GM23338 (cell line): Measurements from ENCODE around the gene DEFB114. TPM values are rescaled to one million over a fixed set of nuclear protein-coding genes. Genes with fewer than 3 reads are reported as not detected.
A peak's percentile ranks its signal among the peaks of the same experiment; 100 is the strongest.

Experiments
- ATAC-seq: fragments of 200-7000 bp; cut with Tn5 transposase; 3 replicates; pipeline ENCODE4 v1.9.1; 2020
- DNase-seq: peaks from one replicate; pipeline ENCODE4 v3.0.0-alpha.2; 2015; ENCODE audit warnings: low spot score
- H2AFZ ChIP-seq: fragments of 200-600 bp; sonication (generic); 2 replicates; pipeline ENCODE4 v1.8.0; 2016; ENCODE audit warnings: antibody characterized with exemption, mild to moderate bottlenecking, moderate library complexity
- H3F3A ChIP-seq: fragments of 200-600 bp; sonication (generic); replicated peaks from 2 replicates; pipeline ENCODE4 v1.8.0; 2017; ENCODE audit warnings: antibody characterized with exemption, mixed run types, low read depth
- H3K27ac ChIP-seq: fragments of 200-600 bp; sonication (generic); 2 replicates; pipeline ENCODE4 v1.6.1; 2016; ENCODE audit warnings: low read depth
- H3K27me3 ChIP-seq: fragments of 200-600 bp; sonication (generic); 2 replicates; pipeline ENCODE4 v1.8.0; 2016; ENCODE audit warnings: mild to moderate bottlenecking, mixed run types, moderate library complexity; ENCODE audit not compliant: insufficient read depth
- H3K36me3 ChIP-seq: fragments of 200-600 bp; sonication (generic); 2 replicates; pipeline ENCODE4 v1.8.0; 2016; ENCODE audit warnings: mild to moderate bottlenecking; ENCODE audit not compliant: insufficient read depth
- H3K4me1 ChIP-seq: fragments of 200-600 bp; sonication (generic); 2 replicates; pipeline ENCODE4 v1.8.0; 2016; ENCODE audit warnings: mild to moderate bottlenecking, moderate library complexity; ENCODE audit not compliant: insufficient read depth
- H3K4me2 ChIP-seq: fragments of 200-600 bp; sonication (generic); 2 replicates; pipeline ENCODE4 v1.7.1; 2017; ENCODE audit warnings: mixed run types
- H3K4me3 ChIP-seq: fragments of 200-600 bp; sonication (generic); 2 replicates; pipeline ENCODE4 v1.6.1; 2016; ENCODE audit warnings: mixed run types
- H3K79me2 ChIP-seq: fragments of 200-600 bp; sonication (generic); replicated peaks from 2 replicates; pipeline ENCODE4 v1.8.0; 2017; ENCODE audit warnings: mild to moderate bottlenecking; ENCODE audit not compliant: insufficient read depth
- H3K9me2 ChIP-seq: fragments of 200-600 bp; sonication (generic); 2 replicates; pipeline ENCODE4 v1.8.0; 2017; ENCODE audit not compliant: insufficient read depth
- H4K20me1 ChIP-seq: fragments of 200-600 bp; sonication (generic); replicated peaks from 2 replicates; pipeline ENCODE4 v1.8.0; 2017; ENCODE audit warnings: mild to moderate bottlenecking; ENCODE audit not compliant: insufficient read depth
- H3K27ac Mint-ChIP-seq: 2 replicates; pipeline ENCODE4 v1.8.0; 2020; ENCODE audit warnings: inconsistent platforms, mild to moderate bottlenecking, moderate library complexity, mixed read lengths
- H3K27me3 Mint-ChIP-seq: 3 replicates; pipeline ENCODE4 v1.8.0; 2022; ENCODE audit warnings: low read depth, mild to moderate bottlenecking, moderate library complexity, mixed read lengths, inconsistent platforms; ENCODE audit not compliant: insufficient read depth, poor library complexity
- H3K36me3 Mint-ChIP-seq: 3 replicates; pipeline ENCODE4 v1.8.0; 2021; ENCODE audit warnings: low read depth, mild to moderate bottlenecking, inconsistent platforms, moderate library complexity, mixed read lengths
- H3K4me1 Mint-ChIP-seq: 3 replicates; pipeline ENCODE4 v1.8.0; 2020; ENCODE audit warnings: mild to moderate bottlenecking, inconsistent platforms, mixed read lengths
- H3K4me3 Mint-ChIP-seq: 3 replicates; pipeline ENCODE4 v1.8.0; 2021; ENCODE audit warnings: moderate library complexity, mild to moderate bottlenecking, inconsistent platforms, mixed read lengths
- H3K9me3 Mint-ChIP-seq: 3 replicates; pipeline ENCODE4 v1.8.0; 2020; ENCODE audit warnings: moderate library complexity, mild to moderate bottlenecking, inconsistent platforms, mixed read lengths
- CTCF ChIP-seq, 2 experiments: fragments of 200-600 bp in 1 of 2; sonication (generic) in 1 of 2; conservative IDR thresholded peaks; 2 replicates each; pipeline versions ENCODE4 v1.5.1 to v1.6.1; 2016 to 2017; ENCODE audit warnings: antibody characterized with exemption in 2 of 2, low read depth in 2 of 2, mild to moderate bottlenecking in 2 of 2, moderate library complexity in 1 of 2
- EZH2phosphoT487 ChIP-seq: fragments of 200-600 bp; sonication (generic); IDR thresholded peaks from one replicate; pipeline ENCODE4 v1.8.1; 2018; ENCODE audit warnings: antibody characterized with exemption; ENCODE audit not compliant: unreplicated experiment
- REST ChIP-seq: IDR thresholded peaks from one replicate; pipeline ENCODE4 v1.6.1; 2018; ENCODE audit warnings: antibody characterized with exemption; ENCODE audit not compliant: unreplicated experiment
- ZNF331 ChIP-seq: fragments of 250-450 bp; sonication (Bioruptor Pico); IDR thresholded peaks from 2 replicates; pipeline ENCODE4 v1.5.0; 2020; ENCODE audit warnings: low read depth, mild to moderate bottlenecking, moderate library complexity
- ZNF462 ChIP-seq: fragments of 250-450 bp; sonication (Bioruptor Pico); IDR thresholded peaks from 2 replicates; pipeline ENCODE4 v1.5.0; 2020; ENCODE audit warnings: mild to moderate bottlenecking, moderate library complexity
- polyA plus RNA-seq: library from polyadenylated mRNA; unstranded; fragments of >200 nt; fragmentation: Nextera tagmentation; extraction: Ambion mirVana; gene quantifications from 2 replicates; pipeline ENCODE4 v1.2.1, GENCODE V29; 2016
- total RNA-seq: library from RNA; depleted of rRNA; stranded (reverse); fragments of >200 nt; shearing (Covaris generic); gene quantifications from 2 replicates; pipeline ENCODE4 v1.2.3, GENCODE V29; 2014

The DEFB114 gene
- total and polyA plus RNA-seq, 2 experiments from 2014 or later, result not detected

GRCh38 chr6:49979584-49979983, 15.6 kb upstream of the DEFB114 start:
- H3K36me3 ChIP-seq, result no peaks in the 10 kb centered on the region
- no peak for TF ChIP-seq REST
- TF ChIP-seq ZNF331 (CRISPR knock-in tag), result no peak
- TF ChIP-seq ZNF462 (CRISPR knock-in tag), result no peak
- TF ChIP-seq EZH2phosphoT487, result no peak
- peak in 1 of 2 experiments; percentile 36; a peak in 2 of 4 replicates for TF ChIP-seq CTCF (conservative IDR thresholded peaks at IDR 0.05; ENCODE audit: low read depth in 2 of 2)
- no peaks in the 10 kb centered on the region for H3K79me2 ChIP-seq
- no peaks in the 10 kb centered on the region for H3K4me1 ChIP-seq
- Mint-ChIP-seq H3K4me3 (no peak overlapping the region), H3K36me3 (no peaks in the 10 kb centered on the region), H3K9me3 (peaks cover 2% of the 10 kb centered on the region; the same call in 1 of the 3 replicates), H3K4me1 (peaks cover 6% of the 10 kb centered on the region; the same call in 2 of the 3 replicates), H3K27me3 (no peaks in the 10 kb centered on the region), H3K27ac (no peak overlapping the region)
- no peaks in the 10 kb centered on the region for H3K9me2 ChIP-seq
- ATAC-seq, result no peak
- H3F3A ChIP-seq, result no peaks in the 10 kb centered on the region
- no peak overlapping the region for H2AFZ ChIP-seq
- DNase-seq, result peak; percentile 3
- no peak overlapping the region for H3K4me3 ChIP-seq
- no peaks in the 10 kb centered on the region for H3K27me3 ChIP-seq
- no peak overlapping the region for H3K4me2 ChIP-seq
- H4K20me1 ChIP-seq, result no peaks in the 10 kb centered on the region
- H3K27ac ChIP-seq, result no peak overlapping the region
